GM18526 (cell line): ENCODE results near the gene TUBGCP3.

Experiments
- POLR2A ChIP-seq: IDR thresholded peaks from 3 replicates; pipeline ENCODE4 v1.6.1; 2011; ENCODE audit not compliant: insufficient read length; ENCODE audit errors: extremely low read depth

TUBGCP3 gene

GRCh38 chr13:112448621-112449544, 139.1 kb downstream of the TUBGCP3 start:
- TF ChIP-seq POLR2A = no peak

- no peak for TF ChIP-seq POLR2A
These were observed 140.0 kb downstream of the TUBGCP3 start for GRCh38 chr13:112447761-112448603.

- no peak for TF ChIP-seq POLR2A
These were observed 140.6 kb downstream of the TUBGCP3 start for GRCh38 chr13:112447306-112447705.

GRCh38 chr13:112446867-112447266, 141.1 kb downstream of the TUBGCP3 start:
- no peak for TF ChIP-seq POLR2A

GRCh38 chr13:112446347-112446861, 141.5 kb downstream of the TUBGCP3 start:
- TF ChIP-seq POLR2A = no peak

DNA sequence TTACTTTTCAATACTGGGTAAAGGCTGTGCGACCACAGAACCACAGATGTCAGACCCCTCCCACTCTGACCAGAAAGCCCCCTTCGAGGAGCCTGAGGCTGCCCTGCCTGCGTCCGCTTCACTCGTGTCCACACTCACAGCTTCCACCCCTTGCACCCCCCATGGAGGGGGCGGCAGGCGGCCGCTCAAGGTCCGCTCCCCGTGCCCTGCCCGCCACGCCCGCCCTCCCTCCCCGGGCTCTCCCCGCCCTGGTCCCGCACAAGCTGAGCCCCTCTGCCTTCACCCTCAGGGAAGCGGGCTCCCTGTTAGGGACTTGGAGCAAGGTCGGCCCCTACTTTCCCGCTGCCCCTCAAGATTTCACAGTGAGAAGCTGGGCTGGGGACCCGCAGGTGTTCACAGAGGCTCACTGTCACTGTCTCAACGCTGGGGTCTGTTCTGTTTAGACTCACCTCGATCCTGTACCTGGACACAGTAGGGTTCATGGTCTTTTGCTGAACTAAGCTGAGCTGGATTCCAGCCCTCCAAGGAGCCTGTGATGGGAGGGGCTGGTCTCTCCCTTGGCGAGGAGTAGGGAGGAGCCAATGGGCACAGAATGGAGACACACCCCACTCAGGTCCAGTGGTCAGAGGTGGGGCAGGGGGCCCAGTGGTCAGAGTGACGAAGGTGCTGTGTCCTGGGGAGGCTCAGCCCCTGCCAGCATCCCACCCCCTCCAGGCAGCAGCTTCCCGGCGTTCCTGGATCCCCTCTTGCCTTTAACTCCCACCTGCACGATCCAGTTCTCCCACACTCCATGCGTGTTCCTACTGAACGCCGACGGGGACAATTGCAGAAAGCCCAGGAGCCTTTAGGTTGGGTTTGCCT, 142.3 kb downstream of the TUBGCP3 start:
- TF ChIP-seq POLR2A = no peak

GRCh38 chr13:112444416-112445399, 143.2 kb downstream of the TUBGCP3 start:
- no peak for TF ChIP-seq POLR2A

GRCh38 chr13:112443995-112444311, 144.0 kb downstream of the TUBGCP3 start:
- no peak for TF ChIP-seq POLR2A

GRCh38 chr13:112443191-112443994, 144.6 kb downstream of the TUBGCP3 start:
- TF ChIP-seq POLR2A = no peak

DNA sequence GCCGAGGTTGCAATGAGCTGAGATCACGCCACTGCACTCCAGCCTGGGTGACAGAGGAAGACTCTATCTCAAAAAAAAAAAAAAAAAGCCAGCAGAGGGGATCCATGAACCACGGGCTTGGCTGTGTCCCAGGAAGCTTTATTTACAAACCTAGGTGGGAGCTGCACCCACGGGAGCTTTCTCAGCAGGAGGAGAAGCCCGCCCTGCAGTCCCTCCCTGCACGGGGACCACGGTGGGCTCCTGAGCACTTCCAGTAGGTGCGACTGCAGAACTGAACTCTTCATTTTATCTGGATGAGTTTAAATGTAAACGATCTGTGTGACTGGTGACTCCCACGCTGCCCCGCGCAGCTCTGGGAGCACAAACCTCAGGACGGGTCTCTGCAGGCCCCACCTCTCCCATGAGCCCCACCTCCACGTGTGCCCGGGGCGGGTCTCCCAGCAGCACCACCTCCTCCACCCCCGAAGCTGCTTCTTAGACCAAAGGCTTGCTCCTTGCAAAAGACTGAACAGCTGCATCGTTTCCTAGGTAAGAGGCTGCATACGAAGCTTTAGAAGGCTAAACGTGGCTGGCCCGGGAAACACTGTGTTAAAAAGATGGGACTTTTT, 145.4 kb downstream of the TUBGCP3 start:
- TF ChIP-seq POLR2A = no peak

DNA sequence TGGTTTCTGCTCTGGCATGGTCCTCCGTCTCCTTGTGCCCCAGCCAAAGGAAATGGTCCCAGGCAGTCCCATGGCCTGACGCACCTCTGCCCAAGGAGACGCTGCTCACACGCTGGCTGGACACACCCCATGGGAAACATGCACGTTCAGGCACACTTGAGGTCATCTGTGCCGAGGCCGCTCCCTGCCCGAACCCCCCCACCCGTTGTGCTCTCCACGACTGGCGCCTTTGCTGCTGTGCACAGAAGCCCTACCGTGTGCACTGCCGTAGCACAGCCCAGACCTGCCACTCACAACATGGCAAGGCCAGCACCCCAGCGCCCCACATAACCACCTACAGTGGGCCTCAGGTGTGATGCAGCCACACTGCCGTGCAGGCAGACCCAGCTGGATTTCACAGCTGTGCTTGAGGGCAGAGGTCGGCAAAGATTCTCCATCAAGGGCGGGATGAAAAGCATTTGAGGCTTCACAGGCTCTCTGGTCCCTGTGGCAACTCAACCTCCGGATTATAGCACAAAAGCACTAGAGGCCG, 146.1 kb downstream of the TUBGCP3 start:
- TF ChIP-seq POLR2A = no peak

DNA sequence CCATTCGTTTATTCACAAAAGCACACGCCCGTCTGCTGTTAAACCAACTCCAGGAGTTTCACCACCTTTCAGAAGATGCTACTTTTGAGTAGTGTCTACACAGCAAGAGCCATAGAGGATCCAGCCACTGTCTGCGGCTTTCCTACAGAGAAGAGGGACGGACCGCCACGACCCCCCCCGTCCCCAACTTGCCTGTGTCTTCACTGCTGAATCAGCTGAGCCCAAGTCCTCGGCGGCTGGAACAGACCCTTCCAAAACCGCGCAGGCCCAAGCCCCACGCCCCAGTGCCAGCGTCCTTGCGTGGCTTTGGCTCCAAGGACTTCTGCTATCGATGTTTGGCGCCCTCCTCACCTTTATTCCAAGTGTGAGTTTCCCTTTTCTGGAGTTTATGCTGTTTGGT, 146.7 kb downstream of the TUBGCP3 start:
- TF ChIP-seq POLR2A = no peak
